ENCODE measurements around the gene ACTN1. TPM values are rescaled to one million over a fixed set of nuclear protein-coding genes. Genes with fewer than 3 reads are reported as not detected.

The ACTN1 gene
- total and polyA plus RNA-seq, 2 of the 8 experiments (the other 6 are each of a cell fraction or from before 2014, with no cell fraction given): 236 to 262 TPM

- H3K27ac ChIP-seq (ENCODE audit: low read depth, low read length): no peak overlapping the region
- H2BK15ac ChIP-seq (ENCODE audit: low read length): no peak overlapping the region
- no peak overlapping the region for H2BK120ac ChIP-seq (replicated peaks; ENCODE audit: low read depth, low read length)
- no peak for DNase-seq (ENCODE audit: low read depth in 1 of 2, low spot score in 2 of 2)
- no peaks in the 10 kb centered on the region for H3K9me3 ChIP-seq (ENCODE audit: insufficient read depth in 2 of 2, low read depth in 1 of 2, low read length in 1 of 2)
- H3K23ac ChIP-seq (ENCODE audit: insufficient read length): no peak overlapping the region
- peaks cover 3% of the 10 kb centered on the region; the same call in 1 of the 2 replicates for H3K23me2 ChIP-seq (ENCODE audit: low read depth, low read length)
- CTCF ChIA-PET (ENCODE audit: partially characterized antibody): interaction anchor here (0.6 to 2.2 kb wide), 13 partner anchors 9 to 118 kb away, joined by 3 to 6 read pairs (median 3); no protein-coding TSS in a partner anchor
- H2AK5ac ChIP-seq (ENCODE audit: low read depth, low read length): no peak overlapping the region
- H3K14ac ChIP-seq (ENCODE audit: insufficient read length): no peak overlapping the region
- H3K4ac ChIP-seq (replicated peaks; ENCODE audit: insufficient read length, low read depth, low read length): no peak overlapping the region
- no peak overlapping the region for H2AFZ ChIP-seq (ENCODE audit: low read length)
- FAIRE-seq: no peak
- H3K56ac ChIP-seq (replicated peaks; ENCODE audit: insufficient read length, low read depth, low read length): no peak overlapping the region
- no peak overlapping the region for H4K91ac ChIP-seq (replicated peaks; ENCODE audit: insufficient read length, low read length)
- peak overlapping the region in 1 of 2 experiments; percentile 92; a peak in 1 of 4 replicates for H3K4me2 ChIP-seq (ENCODE audit: insufficient read depth in 1 of 2, low read depth in 2 of 2, low read length in 2 of 2)
- no peak for TF ChIP-seq NRF1 (IDR thresholded peaks at IDR 0.05; ENCODE audit: low read depth, low read length)
- no peak for TF ChIP-seq CEBPB (IDR thresholded peaks at IDR 0.05; ENCODE audit: low read depth, low read length)
- 0 out of 2 replicates have a peak, but pooled peaks have one; percentile 21 for TF ChIP-seq POLR2AphosphoS5 (IDR thresholded peaks at IDR 0.05; ENCODE audit: low read depth, low read length)
- no peak overlapping the region for H4K5ac ChIP-seq (ENCODE audit: insufficient read length, low read depth, low read length)
- WGBS, 2 experiments (ENCODE audit: extremely low coverage in 1 of 2, insufficient coverage in 1 of 2, insufficient read length in 1 of 2, insufficient replicate concordance in 2 of 2, low coverage in 1 of 2, low lambda C conversion rate in 2 of 2, missing lambda C conversion rate in 1 of 2): 85% methylated on average over 7 of the region's 7 CpGs; no CpG with 5 or more reads in 1 of the 2 experiments
- no peak overlapping the region for H2BK20ac ChIP-seq (ENCODE audit: low read length)
- no peaks in the 10 kb centered on the region for H3K27me3 ChIP-seq (replicated peaks in 1 of 4; ENCODE audit: control insufficient read depth in 3 of 4, extremely low read depth in 1 of 4, insufficient read depth in 3 of 4, low read length in 3 of 4)
- no peak overlapping the region for H2BK5ac ChIP-seq (ENCODE audit: low read depth, low read length)
- no peak overlapping the region for H2BK12ac ChIP-seq (ENCODE audit: low read depth, low read length)
- no peak overlapping the region for H3K4me3 ChIP-seq (ENCODE audit: extremely low read depth in 1 of 4, insufficient read depth in 2 of 4, low read depth in 3 of 4, low read length in 4 of 4)
- peaks cover 23 to 33% of the 10 kb centered on the region in 2 experiments for H4K20me1 ChIP-seq (replicated peaks in 1 of 2; ENCODE audit: control insufficient read depth in 1 of 2, insufficient read depth in 2 of 2, low read length in 2 of 2)
- peaks cover 0 to 36% (median 11%) of the 10 kb centered on the region in 4 experiments; a peak in 6 of 8 replicates for H3K36me3 ChIP-seq (ENCODE audit: control insufficient read depth in 2 of 4, insufficient read depth in 4 of 4, low read length in 3 of 4)
- H4K8ac ChIP-seq (ENCODE audit: extremely low read depth, insufficient read depth, low read length): no peak overlapping the region
- H3K79me1 ChIP-seq (ENCODE audit: low read depth, low read length): peaks cover 34% of the 10 kb centered on the region
- POLR2A ChIA-PET (ENCODE audit: partially characterized antibody): interaction anchor here (0.9 to 4.0 kb wide), 14 partner anchors 10 to 118 kb away, joined by 3 to 29 read pairs (median 3); no protein-coding TSS in a partner anchor
- H3K9ac ChIP-seq (replicated peaks in 1 of 4; ENCODE audit: extremely low read depth in 1 of 4, low read depth in 3 of 4, low read length in 3 of 4): 0 out of 7 replicates have a peak overlapping the region, but pooled peaks of 1 of the 4 experiments have one; percentile 28
- H3K18ac ChIP-seq (ENCODE audit: extremely low read depth, low read length): no peak overlapping the region
- peaks cover 5 to 25% (median 14%) of the 10 kb centered on the region in 4 experiments for H3K4me1 ChIP-seq (replicated peaks in 1 of 4; ENCODE audit: control insufficient read depth in 3 of 4, insufficient read depth in 4 of 4, low read length in 3 of 4)
- H3K79me2 ChIP-seq (ENCODE audit: control insufficient read depth in 1 of 2, insufficient read depth in 2 of 2, low read length in 2 of 2): peaks cover 49 to 78% of the 10 kb centered on the region in 2 experiments
Measured at GRCh38 chr14:68975667-68976066, 3.4 kb downstream of the ACTN1 start.

All from H1 (cell line).